SJCRH30 (cell line): Measurements from ENCODE around the gene PCDHA5. TPM values are rescaled to one million over a fixed set of nuclear protein-coding genes. Genes with fewer than 3 reads are reported as not detected.
"Not testable (repeated sequence)": the region's sequence is repeated elsewhere in the genome, so short reads cannot be mapped to it uniquely, and the experiment has no call there.

ENCODE experiments used
- DNase-seq, 2 experiments: peaks; one replicate each; pipeline ENCODE4 v3.0.0-alpha.2; 2015 to 2020
- H3K27ac ChIP-seq: fragments of 250-450 bp; sonication (Bioruptor Pico); 2 replicates; pipeline ENCODE4 v1.5.1; 2020; ENCODE audit warnings: mild to moderate bottlenecking, moderate library complexity
- H3K27me3 ChIP-seq: fragments of 250-450 bp; sonication (Bioruptor Pico); 2 replicates; pipeline ENCODE4 v1.5.1; 2020; ENCODE audit warnings: mild to moderate bottlenecking, moderate library complexity
- H3K36me3 ChIP-seq: fragments of 250-450 bp; sonication (Bioruptor Pico); 2 replicates; pipeline ENCODE4 v1.5.1; 2020; ENCODE audit warnings: mild to moderate bottlenecking, moderate library complexity
- H3K4me1 ChIP-seq: fragments of 250-450 bp; sonication (Bioruptor Pico); 2 replicates; pipeline ENCODE4 v1.5.1; 2020; ENCODE audit warnings: mild to moderate bottlenecking, moderate library complexity
- H3K4me3 ChIP-seq: fragments of 250-450 bp; sonication (Bioruptor Pico); 2 replicates; pipeline ENCODE4 v1.5.1; 2020; ENCODE audit warnings: mild to moderate bottlenecking, moderate library complexity
- H3K9me3 ChIP-seq: fragments of 250-450 bp; sonication (Bioruptor Pico); replicated peaks from 2 replicates; pipeline ENCODE4 v1.5.1; 2020; ENCODE audit warnings: mild to moderate bottlenecking, moderate library complexity
- total RNA-seq: library from RNA; depleted of rRNA; stranded (reverse); fragments of >200 nt; shearing (Covaris generic); gene quantifications from 2 replicates; pipeline ENCODE4 v1.2.3, GENCODE V29; 2014

The PCDHA5 gene
- total RNA-seq, 1 experiment from 2014 or later = 0.08 TPM

DNA sequence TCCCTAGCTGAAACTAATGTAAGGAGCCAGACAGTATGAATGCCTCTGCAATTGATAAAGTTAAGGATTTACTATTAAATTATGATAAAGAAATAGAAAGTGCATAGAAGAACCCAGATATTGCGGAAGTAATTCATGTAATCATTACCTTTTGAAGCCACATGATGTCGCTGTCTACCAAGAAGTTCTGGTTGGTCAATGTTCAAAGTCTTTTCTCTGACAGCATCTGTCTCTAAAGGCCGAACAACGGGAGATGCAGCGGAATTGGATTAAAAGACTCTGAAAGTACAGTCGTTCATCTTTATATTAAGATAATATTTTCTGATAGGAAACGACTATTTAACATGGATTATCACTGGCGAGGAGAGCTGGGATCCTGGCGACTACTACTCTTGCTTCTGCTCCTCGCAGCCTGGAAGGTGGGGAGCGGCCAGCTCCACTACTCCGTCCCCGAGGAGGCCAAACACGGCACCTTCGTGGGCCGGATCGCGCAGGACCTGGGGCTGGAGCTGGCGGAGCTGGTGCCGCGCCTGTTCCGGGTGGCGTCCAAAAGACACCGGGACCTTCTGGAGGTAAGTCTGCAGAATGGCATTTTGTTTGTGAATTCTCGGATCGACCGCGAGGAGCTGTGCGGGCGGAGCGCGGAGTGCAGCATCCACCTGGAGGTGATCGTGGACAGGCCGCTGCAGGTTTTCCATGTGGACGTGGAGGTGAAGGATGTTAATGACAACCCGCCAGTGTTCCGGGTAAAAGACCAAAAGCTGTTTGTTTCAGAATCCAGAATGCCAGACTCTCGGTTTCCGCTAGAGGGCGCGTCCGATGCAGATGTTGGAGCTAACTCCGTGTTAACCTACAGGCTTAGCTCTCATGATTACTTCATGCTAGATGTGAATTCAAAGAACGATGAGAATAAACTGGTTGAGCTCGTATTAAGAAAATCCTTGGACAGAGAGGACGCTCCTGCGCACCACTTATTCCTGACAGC is 19.9 kb downstream of the PCDHA5 start, which contains the start of gene PCDHA8:
TSS of gene PCDHA8 (plus strand) at position 210 of the 985 bp plus-strand sequence. CDS start at position 345, 135 bp downstream.
- Histone ChIP-seq H3K9me3 (no peaks in the 10 kb centered on the region; the same call in 1 of the 2 replicates), H3K27me3 (no peaks in the 10 kb centered on the region), H3K36me3 (no peaks in the 10 kb centered on the region), H3K27ac (no peak within 1 kb of the TSS), H3K4me1 (no peaks in the 10 kb centered on the region), H3K4me3 (no peak within 1 kb of the TSS)
- DNase-seq = peak in 1 of 2 experiments; percentile 62

- H3K36me3 ChIP-seq = no peaks in the 10 kb centered on the region
- H3K4me1 ChIP-seq = no peaks in the 10 kb centered on the region
- no peak for DNase-seq
- no peak overlapping the region for H3K4me3 ChIP-seq
- H3K9me3 ChIP-seq = no peaks in the 10 kb centered on the region; the same call in 1 of the 2 replicates
- no peaks in the 10 kb centered on the region for H3K27me3 ChIP-seq
- H3K27ac ChIP-seq = no peak overlapping the region
These were observed 21.7 kb downstream of the PCDHA5 start for GRCh38 chr5:140842798-140843733.

DNA sequence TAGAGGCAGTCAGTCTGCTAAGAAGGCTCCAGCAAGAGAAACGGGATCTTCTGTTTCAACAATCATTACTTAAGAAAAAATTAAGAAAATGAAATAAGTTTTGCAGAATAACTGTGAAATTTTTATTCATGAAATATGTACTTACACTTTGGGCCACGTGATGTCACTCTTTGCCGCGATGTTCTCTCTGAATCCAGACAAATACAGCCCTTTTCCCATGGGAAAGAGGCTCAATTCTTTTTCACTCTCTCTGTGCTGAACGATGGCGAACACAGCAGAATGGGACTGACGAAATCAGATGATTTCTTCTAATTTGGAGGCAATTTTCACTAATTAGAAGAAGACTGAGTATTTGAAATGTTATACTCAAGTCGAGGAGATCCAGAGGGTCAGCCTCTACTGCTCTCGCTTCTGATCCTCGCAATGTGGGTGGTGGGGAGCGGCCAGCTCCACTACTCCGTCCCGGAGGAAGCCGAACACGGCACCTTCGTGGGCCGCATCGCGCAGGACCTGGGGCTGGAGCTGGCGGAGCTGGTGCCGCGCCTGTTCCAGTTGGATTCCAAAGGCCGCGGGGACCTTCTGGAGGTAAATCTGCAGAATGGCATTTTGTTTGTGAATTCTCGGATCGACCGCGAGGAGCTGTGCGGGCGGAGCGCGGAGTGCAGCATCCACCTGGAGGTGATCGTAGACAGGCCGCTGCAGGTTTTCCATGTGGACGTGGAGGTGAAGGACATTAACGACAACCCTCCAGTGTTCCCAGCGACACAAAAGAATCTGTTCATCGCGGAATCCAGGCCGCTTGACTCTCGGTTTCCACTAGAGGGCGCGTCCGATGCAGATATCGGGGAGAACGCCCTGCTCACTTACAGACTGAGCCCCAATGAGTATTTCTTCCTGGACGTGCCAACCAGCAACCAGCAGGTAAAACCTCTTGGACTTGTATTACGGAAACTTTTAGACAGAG is 27.0 kb downstream of the PCDHA5 start, which contains the start of gene PCDHA9:
TSS of gene PCDHA9 (plus strand) at position 244 of the 964 bp plus-strand sequence. CDS start at position 358, 114 bp downstream.
- not testable (repeated sequence) for H3K27ac ChIP-seq, H3K9me3 ChIP-seq, H3K36me3 ChIP-seq, H3K4me1 ChIP-seq, H3K27me3 ChIP-seq, H3K4me3 ChIP-seq
- DNase-seq = peak in 1 of 2 experiments; percentile 1

DNA sequence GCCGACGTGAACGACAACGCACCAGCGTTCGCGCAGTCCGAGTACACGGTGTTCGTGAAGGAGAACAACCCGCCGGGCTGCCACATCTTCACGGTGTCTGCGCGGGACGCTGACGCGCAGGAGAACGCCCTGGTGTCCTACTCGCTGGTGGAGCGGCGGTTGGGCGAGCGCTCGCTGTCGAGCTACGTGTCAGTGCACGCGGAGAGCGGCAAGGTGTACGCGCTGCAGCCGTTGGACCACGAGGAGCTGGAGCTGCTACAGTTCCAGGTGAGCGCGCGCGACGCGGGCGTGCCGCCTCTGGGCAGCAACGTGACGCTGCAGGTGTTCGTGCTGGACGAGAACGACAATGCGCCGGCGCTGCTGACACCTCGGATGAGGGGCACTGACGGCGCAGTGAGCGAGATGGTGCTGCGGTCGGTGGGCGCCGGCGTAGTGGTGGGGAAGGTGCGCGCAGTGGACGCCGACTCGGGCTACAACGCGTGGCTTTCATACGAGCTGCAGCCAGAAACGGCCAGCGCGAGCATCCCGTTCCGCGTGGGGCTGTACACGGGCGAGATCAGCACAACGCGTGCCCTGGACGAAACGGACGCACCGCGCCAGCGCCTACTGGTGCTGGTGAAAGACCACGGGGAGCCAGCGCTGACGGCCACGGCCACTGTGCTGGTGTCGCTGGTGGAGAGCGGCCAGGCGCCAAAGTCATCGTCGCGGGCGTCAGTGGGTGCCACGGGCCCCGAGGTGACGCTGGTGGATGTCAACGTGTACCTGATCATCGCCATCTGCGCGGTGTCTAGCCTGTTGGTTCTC is 28.6 kb downstream of the PCDHA5 start:
- H3K27ac ChIP-seq, H3K36me3 ChIP-seq, H3K27me3 ChIP-seq, H3K4me3 ChIP-seq, H3K4me1 ChIP-seq, H3K9me3 ChIP-seq, DNase-seq: not testable (repeated sequence)

DNA sequence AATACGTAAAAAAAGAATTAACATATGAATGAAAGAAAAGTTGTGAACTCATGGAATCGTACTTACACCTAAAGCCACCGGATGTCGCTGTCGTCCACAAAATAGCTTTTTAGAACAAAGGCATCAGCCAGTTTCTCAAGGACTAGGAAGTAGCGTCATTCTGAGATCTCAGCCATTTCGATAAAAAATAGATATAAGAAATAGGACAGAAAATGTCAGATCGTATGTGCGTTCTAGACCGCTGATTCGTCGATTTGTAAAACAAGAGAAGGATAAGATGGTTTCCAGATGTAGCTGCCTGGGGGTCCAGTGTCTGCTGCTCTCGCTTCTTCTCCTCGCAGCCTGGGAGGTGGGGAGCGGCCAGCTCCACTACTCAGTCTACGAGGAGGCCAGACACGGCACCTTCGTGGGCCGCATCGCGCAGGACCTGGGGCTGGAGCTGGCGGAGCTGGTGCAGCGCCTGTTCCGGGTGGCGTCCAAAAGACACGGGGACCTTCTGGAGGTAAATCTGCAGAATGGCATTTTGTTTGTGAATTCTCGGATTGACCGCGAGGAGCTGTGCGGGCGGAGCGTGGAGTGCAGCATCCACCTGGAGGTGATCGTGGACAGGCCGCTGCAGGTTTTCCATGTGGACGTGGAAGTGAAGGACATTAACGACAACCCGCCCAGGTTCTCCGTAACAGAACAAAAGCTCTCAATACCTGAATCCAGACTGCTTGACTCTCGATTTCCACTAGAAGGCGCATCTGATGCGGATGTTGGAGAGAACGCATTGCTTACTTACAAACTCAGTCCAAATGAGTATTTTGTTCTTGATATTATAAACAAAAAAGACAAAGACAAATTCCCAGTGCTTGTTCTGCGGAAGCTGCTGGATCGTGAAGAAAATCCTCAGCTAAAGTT is 34.6 kb downstream of the PCDHA5 start, which contains the start of gene PCDHA10:
TSS of gene PCDHA10 (plus strand) at position 126 of the 903 bp plus-strand sequence. CDS start at position 278, 152 bp downstream.
- peak in 1 of 2 experiments; percentile 58 for DNase-seq
- Histone ChIP-seq H3K27me3 (no peaks in the 10 kb centered on the region), H3K27ac (no peak within 1 kb of the TSS), H3K4me1 (no peaks in the 10 kb centered on the region), H3K9me3 (no peaks in the 10 kb centered on the region), H3K36me3 (no peaks in the 10 kb centered on the region), H3K4me3 (no peak within 1 kb of the TSS)

- no peak overlapping the region for H3K4me3 ChIP-seq
- DNase-seq = no peak
- no peaks in the 10 kb centered on the region for H3K4me1 ChIP-seq
- no peaks in the 10 kb centered on the region for H3K27me3 ChIP-seq
- H3K36me3 ChIP-seq = no peaks in the 10 kb centered on the region
- no peaks in the 10 kb centered on the region for H3K9me3 ChIP-seq
- no peak overlapping the region for H3K27ac ChIP-seq
These were observed 36.0 kb downstream of the PCDHA5 start for GRCh38 chr5:140857177-140857986.

DNA sequence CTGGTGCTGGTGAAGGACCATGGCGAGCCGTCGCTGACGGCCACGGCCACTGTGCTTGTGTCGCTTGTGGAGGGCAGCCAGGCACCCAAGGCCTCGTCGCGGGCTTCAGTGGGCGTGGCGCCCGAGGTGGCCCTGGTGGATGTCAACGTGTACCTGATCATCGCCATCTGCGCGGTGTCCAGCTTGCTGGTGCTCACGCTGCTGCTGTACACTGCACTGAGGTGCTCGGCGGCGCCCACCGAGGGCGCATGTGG is 36.5 kb downstream of the PCDHA5 start:
- no peak overlapping the region for H3K27ac ChIP-seq
- no peaks in the 10 kb centered on the region for H3K36me3 ChIP-seq
- no peaks in the 10 kb centered on the region for H3K27me3 ChIP-seq
- no peaks in the 10 kb centered on the region for H3K9me3 ChIP-seq
- DNase-seq = no peak
- no peak overlapping the region for H3K4me3 ChIP-seq
- H3K4me1 ChIP-seq = no peaks in the 10 kb centered on the region

- no peaks in the 10 kb centered on the region for H3K9me3 ChIP-seq
- no peak overlapping the region for H3K4me3 ChIP-seq
- H3K27me3 ChIP-seq = no peaks in the 10 kb centered on the region
- no peak for DNase-seq
- no peaks in the 10 kb centered on the region for H3K4me1 ChIP-seq
- no peak overlapping the region for H3K27ac ChIP-seq
- H3K36me3 ChIP-seq = no peaks in the 10 kb centered on the region
These were observed 41.3 kb downstream of the PCDHA5 start for GRCh38 chr5:140862441-140863295.

DNA sequence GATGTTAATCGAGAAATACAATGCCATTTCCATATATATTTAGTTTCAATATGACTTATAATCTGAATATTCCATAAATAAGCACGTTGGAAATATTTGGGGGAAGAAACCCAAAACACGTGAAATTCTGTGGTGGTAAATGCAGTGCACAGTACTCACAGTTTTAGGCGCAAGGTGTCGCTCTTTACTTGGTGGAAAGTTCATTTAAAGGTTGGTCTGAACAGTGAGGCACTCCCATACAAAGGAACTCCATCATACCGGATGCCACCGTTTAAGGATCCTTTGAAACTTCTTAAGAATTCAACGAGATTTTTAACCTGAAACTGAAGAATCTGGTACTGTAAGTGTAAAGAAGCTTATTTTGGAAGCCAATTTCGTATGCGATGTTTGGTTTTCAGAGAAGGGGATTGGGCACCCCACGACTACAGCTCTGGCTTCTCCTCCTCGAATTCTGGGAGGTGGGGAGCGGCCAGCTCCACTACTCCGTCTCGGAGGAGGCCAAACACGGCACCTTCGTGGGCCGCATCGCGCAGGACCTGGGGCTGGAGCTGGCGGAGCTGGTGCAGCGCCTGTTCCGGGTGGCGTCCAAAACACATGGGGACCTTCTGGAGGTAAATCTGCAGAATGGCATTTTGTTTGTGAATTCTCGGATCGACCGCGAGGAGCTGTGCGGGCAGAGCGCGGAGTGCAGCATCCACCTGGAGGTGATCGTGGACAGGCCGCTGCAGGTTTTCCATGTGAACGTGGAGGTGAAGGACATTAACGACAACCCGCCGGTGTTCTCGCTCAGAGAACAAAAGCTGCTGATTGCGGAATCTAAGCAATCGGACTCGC is 47.5 kb downstream of the PCDHA5 start, which contains the start of gene PCDHA11:
TSS of gene PCDHA11 (plus strand) at position 237 of the 834 bp plus-strand sequence. CDS start at position 384, 147 bp downstream.
- Histone ChIP-seq H3K9me3 (no peaks in the 10 kb centered on the region), H3K27ac (no peak within 1 kb of the TSS), H3K4me3 (no peak within 1 kb of the TSS), H3K4me1 (no peaks in the 10 kb centered on the region), H3K36me3 (no peaks in the 10 kb centered on the region), H3K27me3 (no peaks in the 10 kb centered on the region)
- DNase-seq = peak in 1 of 2 experiments; percentile 9

DNA sequence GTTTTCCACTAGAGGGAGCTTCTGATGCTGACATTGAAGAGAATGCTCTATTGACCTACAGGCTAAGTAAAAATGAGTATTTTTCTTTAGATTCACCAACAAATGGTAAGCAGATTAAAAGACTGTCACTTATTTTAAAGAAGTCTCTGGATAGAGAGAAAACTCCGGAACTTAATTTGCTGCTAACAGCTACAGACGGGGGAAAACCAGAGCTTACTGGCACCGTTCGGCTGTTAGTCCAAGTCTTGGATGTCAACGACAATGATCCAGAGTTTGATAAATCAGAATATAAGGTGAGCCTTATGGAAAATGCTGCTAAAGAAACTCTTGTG is 48.1 kb downstream of the PCDHA5 start:
- no peaks in the 10 kb centered on the region for H3K9me3 ChIP-seq
- no peaks in the 10 kb centered on the region for H3K4me1 ChIP-seq
- no peak overlapping the region for H3K4me3 ChIP-seq
- no peak for DNase-seq
- H3K27me3 ChIP-seq = no peaks in the 10 kb centered on the region
- H3K36me3 ChIP-seq = no peaks in the 10 kb centered on the region
- H3K27ac ChIP-seq = no peak overlapping the region
